ENCODE measurements around the gene MYCBP.
"Not testable (repeated sequence)": the region's sequence is repeated elsewhere in the genome, so short reads cannot be mapped to it uniquely, and the experiment has no call there.

The MYCBP gene

GRCh38 chr1:38846210-38846609, 26.9 kb downstream of the MYCBP start:
- Mint-ChIP-seq H3K27me3 (no peaks in the 10 kb centered on the region), H3K36me3 (peaks cover 19% of the 10 kb centered on the region), H3K4me1 (ENCODE audit: low read depth) (peaks cover 7% of the 10 kb centered on the region), H3K9me3 (ENCODE audit: low read depth) (no peaks in the 10 kb centered on the region), H3K27ac (no peak overlapping the region), H3K4me3 (no peak overlapping the region)

- H3K27ac Mint-ChIP-seq; H3K27me3 Mint-ChIP-seq; H3K4me3 Mint-ChIP-seq; H3K9me3 Mint-ChIP-seq (ENCODE audit: low read depth); H3K4me1 Mint-ChIP-seq (ENCODE audit: low read depth): not testable (repeated sequence)
- H3K36me3 Mint-ChIP-seq = peaks cover 17% of the 10 kb centered on the region
These were observed 28.1 kb downstream of the MYCBP start for GRCh38 chr1:38845088-38845487.

GRCh38 chr1:38840281-38840680, 32.9 kb downstream of the MYCBP start:
- H3K4me3 Mint-ChIP-seq = no peak overlapping the region
- peaks cover 12% of the 10 kb centered on the region for H3K36me3 Mint-ChIP-seq
- peak overlapping the region; percentile 2 for H3K27ac Mint-ChIP-seq
- H3K9me3 Mint-ChIP-seq (ENCODE audit: low read depth) = no peaks in the 10 kb centered on the region
- peaks cover 4% of the 10 kb centered on the region for H3K4me1 Mint-ChIP-seq (ENCODE audit: low read depth)
- H3K27me3 Mint-ChIP-seq = no peaks in the 10 kb centered on the region

GRCh38 chr1:38839363-38839762, 33.8 kb downstream of the MYCBP start:
- peaks cover 4% of the 10 kb centered on the region for H3K4me1 Mint-ChIP-seq (ENCODE audit: low read depth)
- H3K36me3 Mint-ChIP-seq = peaks cover 5% of the 10 kb centered on the region
- no peak overlapping the region for H3K4me3 Mint-ChIP-seq

GRCh38 chr1:38836316-38836715, 36.8 kb downstream of the MYCBP start:
- not testable (repeated sequence) for H3K27ac Mint-ChIP-seq; H3K4me3 Mint-ChIP-seq; H3K9me3 Mint-ChIP-seq (ENCODE audit: low read depth); H3K4me1 Mint-ChIP-seq (ENCODE audit: low read depth); H3K36me3 Mint-ChIP-seq; H3K27me3 Mint-ChIP-seq

More at GRCh38 chr1:38839363-38839762, 33.8 kb downstream of the MYCBP start:
- Mint-ChIP-seq H3K9me3 (ENCODE audit: low read depth) (no peaks in the 10 kb centered on the region), H3K27ac (no peak overlapping the region), H3K27me3 (no peaks in the 10 kb centered on the region)

- no peak overlapping the region for H3K4me3 Mint-ChIP-seq
- peaks cover 2% of the 10 kb centered on the region for H3K27me3 Mint-ChIP-seq
- H3K9me3 Mint-ChIP-seq (ENCODE audit: low read depth) = no peaks in the 10 kb centered on the region
- H3K4me1 Mint-ChIP-seq (ENCODE audit: low read depth) = no peaks in the 10 kb centered on the region
- H3K27ac Mint-ChIP-seq = no peak overlapping the region
- H3K36me3 Mint-ChIP-seq = no peaks in the 10 kb centered on the region
These were observed 38.0 kb downstream of the MYCBP start for GRCh38 chr1:38834937-38835827.

GRCh38 chr1:38834221-38834782, 38.8 kb downstream of the MYCBP start:
- H3K9me3 Mint-ChIP-seq (ENCODE audit: low read depth) = no peaks in the 10 kb centered on the region
- no peaks in the 10 kb centered on the region for H3K4me1 Mint-ChIP-seq (ENCODE audit: low read depth)
- no peak overlapping the region for H3K4me3 Mint-ChIP-seq
- no peaks in the 10 kb centered on the region for H3K36me3 Mint-ChIP-seq
- peaks cover 4% of the 10 kb centered on the region for H3K27me3 Mint-ChIP-seq
- no peak overlapping the region for H3K27ac Mint-ChIP-seq

GRCh38 chr1:38833146-38833545, 40.0 kb downstream of the MYCBP start:
- Mint-ChIP-seq H3K36me3 (no peaks in the 10 kb centered on the region), H3K27ac (no peak overlapping the region), H3K4me3 (no peak overlapping the region), H3K9me3 (ENCODE audit: low read depth) (no peaks in the 10 kb centered on the region), H3K4me1 (ENCODE audit: low read depth) (no peaks in the 10 kb centered on the region), H3K27me3 (peaks cover 7% of the 10 kb centered on the region)

GRCh38 chr1:38832370-38832734, 40.8 kb downstream of the MYCBP start:
- Mint-ChIP-seq H3K27ac (no peak overlapping the region), H3K4me3 (no peak overlapping the region), H3K4me1 (ENCODE audit: low read depth) (no peaks in the 10 kb centered on the region), H3K27me3 (peaks cover 7% of the 10 kb centered on the region), H3K9me3 (ENCODE audit: low read depth) (no peaks in the 10 kb centered on the region), H3K36me3 (no peaks in the 10 kb centered on the region)

GRCh38 chr1:38831731-38832369, 41.3 kb downstream of the MYCBP start:
- peaks cover 7% of the 10 kb centered on the region for H3K27me3 Mint-ChIP-seq
- H3K4me3 Mint-ChIP-seq = no peak overlapping the region
- no peaks in the 10 kb centered on the region for H3K9me3 Mint-ChIP-seq (ENCODE audit: low read depth)
- no peaks in the 10 kb centered on the region for H3K36me3 Mint-ChIP-seq
- no peak overlapping the region for H3K27ac Mint-ChIP-seq
- no peaks in the 10 kb centered on the region for H3K4me1 Mint-ChIP-seq (ENCODE audit: low read depth)

- Mint-ChIP-seq H3K9me3 (ENCODE audit: low read depth) (no peaks in the 10 kb centered on the region), H3K27me3 (peaks cover 9% of the 10 kb centered on the region), H3K27ac (no peak overlapping the region)
These were observed 43.8 kb downstream of the MYCBP start for GRCh38 chr1:38829368-38829767.

GRCh38 chr1:38827318-38827717, 45.8 kb downstream of the MYCBP start:
- Mint-ChIP-seq H3K9me3 (ENCODE audit: low read depth) (no peaks in the 10 kb centered on the region), H3K27me3 (peaks cover 10% of the 10 kb centered on the region)

More at GRCh38 chr1:38829368-38829767, 43.8 kb downstream of the MYCBP start:
- Mint-ChIP-seq H3K4me1 (ENCODE audit: low read depth) (no peaks in the 10 kb centered on the region), H3K4me3 (no peak overlapping the region), H3K36me3 (no peaks in the 10 kb centered on the region)

GRCh38 chr1:38826886-38827285, 46.3 kb downstream of the MYCBP start:
- peaks cover 10% of the 10 kb centered on the region for H3K27me3 Mint-ChIP-seq
- H3K36me3 Mint-ChIP-seq = no peaks in the 10 kb centered on the region
- H3K9me3 Mint-ChIP-seq (ENCODE audit: low read depth) = no peaks in the 10 kb centered on the region
- H3K27ac Mint-ChIP-seq = no peak overlapping the region
- H3K4me3 Mint-ChIP-seq = no peak overlapping the region
- no peaks in the 10 kb centered on the region for H3K4me1 Mint-ChIP-seq (ENCODE audit: low read depth)

More at GRCh38 chr1:38827318-38827717, 45.8 kb downstream of the MYCBP start:
- H3K36me3 Mint-ChIP-seq = no peaks in the 10 kb centered on the region
- H3K4me1 Mint-ChIP-seq (ENCODE audit: low read depth) = no peaks in the 10 kb centered on the region
- no peak overlapping the region for H3K4me3 Mint-ChIP-seq
- H3K27ac Mint-ChIP-seq = no peak overlapping the region

- Mint-ChIP-seq H3K27me3 (peaks cover 10% of the 10 kb centered on the region), H3K4me3 (no peak overlapping the region), H3K27ac (no peak overlapping the region), H3K9me3 (ENCODE audit: low read depth) (no peaks in the 10 kb centered on the region), H3K4me1 (ENCODE audit: low read depth) (no peaks in the 10 kb centered on the region), H3K36me3 (no peaks in the 10 kb centered on the region)
These were observed 46.9 kb downstream of the MYCBP start for GRCh38 chr1:38826262-38826661.

- no peaks in the 10 kb centered on the region for H3K9me3 Mint-ChIP-seq (ENCODE audit: low read depth)
- peaks cover 19% of the 10 kb centered on the region for H3K27me3 Mint-ChIP-seq
- peaks cover 7% of the 10 kb centered on the region for H3K4me1 Mint-ChIP-seq (ENCODE audit: low read depth)
- H3K4me3 Mint-ChIP-seq = no peak overlapping the region
- H3K27ac Mint-ChIP-seq = no peak overlapping the region
- peaks cover 3% of the 10 kb centered on the region for H3K36me3 Mint-ChIP-seq
These were observed 52.3 kb downstream of the MYCBP start for GRCh38 chr1:38820860-38821259.

Measured in activated naive CD8-positive, alpha-beta T cell (primary cell).